SU-DHL-6 (cell line): ENCODE results near the gene EEFSEC.

Source experiments
- CTCF ChIP-seq: fragments of 200-600 bp; sonication (generic); IDR thresholded peaks from one replicate; pipeline ENCODE4 v1.5.1; 2017; ENCODE audit warnings: antibody characterized with exemption, mild to moderate bottlenecking, low read length, moderate library complexity; ENCODE audit not compliant: insufficient read depth, poor library complexity, severe bottlenecking
- EZH2phosphoT487 ChIP-seq: fragments of 200-600 bp; sonication (generic), shearing (Covaris generic); conservative IDR thresholded peaks from 2 replicates; pipeline ENCODE4 v1.6.1; 2018; ENCODE audit warnings: mild to moderate bottlenecking, antibody characterized with exemption, low read length, moderate library complexity, mixed read lengths

GRCh38 chr3:128337305-128337704, 184.0 kb downstream of the EEFSEC start:
- TF ChIP-seq CTCF: no peak
- TF ChIP-seq EZH2phosphoT487: no peak
